NCI-H2196 treated with DMSO at 0.1 percent for 48 hours (cell line): ENCODE results near the gene MCC.

ENCODE experiments used
- DNase-seq: peaks from one replicate; lab custom pipeline; 2025; ENCODE audit not compliant: unreplicated experiment; lab: John Stamatoyannopoulos, UW

The MCC gene

GRCh38 chr5:113063927-113064326 is 424.3 kb downstream of the MCC start:
- DNase-seq = no peak

- no peak for DNase-seq
Measured at GRCh38 chr5:113062869-113063508, 425.3 kb downstream of the MCC start.

- DNase-seq = no peak
Measured at GRCh38 chr5:113061846-113062780, 426.1 kb downstream of the MCC start.

GRCh38 chr5:113060408-113061025 is 427.7 kb downstream of the MCC start:
- DNase-seq = no peak

GRCh38 chr5:113059232-113060040 is 428.8 kb downstream of the MCC start:
- no peak for DNase-seq

- no peak for DNase-seq
Measured at GRCh38 chr5:113058706-113059226, 429.5 kb downstream of the MCC start.

GRCh38 chr5:113058269-113058668 is 430.0 kb downstream of the MCC start:
- no peak for DNase-seq

GRCh38 chr5:113057557-113057984 is 430.7 kb downstream of the MCC start:
- DNase-seq = no peak

- no peak for DNase-seq
Measured at GRCh38 chr5:113056988-113057387, 431.3 kb downstream of the MCC start.

GRCh38 chr5:113054899-113055298 is 433.4 kb downstream of the MCC start:
- DNase-seq = no peak

- DNase-seq = no peak
Measured at GRCh38 chr5:113053511-113053995, 434.7 kb downstream of the MCC start.

GRCh38 chr5:113052041-113052795 is 436.0 kb downstream of the MCC start:
- DNase-seq = no peak

GRCh38 chr5:113050721-113051382 is 437.4 kb downstream of the MCC start:
- no peak for DNase-seq

GRCh38 chr5:113048931-113049330 is 439.3 kb downstream of the MCC start:
- DNase-seq = no peak

- DNase-seq = no peak
Measured at GRCh38 chr5:113047733-113048652, 440.3 kb downstream of the MCC start.

- DNase-seq = no peak
Measured at GRCh38 chr5:113047234-113047633, 441.0 kb downstream of the MCC start.

- DNase-seq = no peak
Measured at GRCh38 chr5:113044776-113045465, 443.3 kb downstream of the MCC start.

- DNase-seq = no peak
Measured at GRCh38 chr5:113043491-113043931, 444.7 kb downstream of the MCC start.
